Measurements from ENCODE around the gene TTPAL.
A peak's percentile ranks its signal among the peaks of the same experiment; 100 is the strongest.

The TTPAL gene

GRCh38 chr20:44455126-44455525 is 20.5 kb upstream of the TTPAL start:
- no peaks in the 10 kb centered on the region for H3K27me3 ChIP-seq (ENCODE audit: insufficient read depth, low read depth, severe bottlenecking)
- DNase-seq = no peak
- TF ChIP-seq, protein P1, sequence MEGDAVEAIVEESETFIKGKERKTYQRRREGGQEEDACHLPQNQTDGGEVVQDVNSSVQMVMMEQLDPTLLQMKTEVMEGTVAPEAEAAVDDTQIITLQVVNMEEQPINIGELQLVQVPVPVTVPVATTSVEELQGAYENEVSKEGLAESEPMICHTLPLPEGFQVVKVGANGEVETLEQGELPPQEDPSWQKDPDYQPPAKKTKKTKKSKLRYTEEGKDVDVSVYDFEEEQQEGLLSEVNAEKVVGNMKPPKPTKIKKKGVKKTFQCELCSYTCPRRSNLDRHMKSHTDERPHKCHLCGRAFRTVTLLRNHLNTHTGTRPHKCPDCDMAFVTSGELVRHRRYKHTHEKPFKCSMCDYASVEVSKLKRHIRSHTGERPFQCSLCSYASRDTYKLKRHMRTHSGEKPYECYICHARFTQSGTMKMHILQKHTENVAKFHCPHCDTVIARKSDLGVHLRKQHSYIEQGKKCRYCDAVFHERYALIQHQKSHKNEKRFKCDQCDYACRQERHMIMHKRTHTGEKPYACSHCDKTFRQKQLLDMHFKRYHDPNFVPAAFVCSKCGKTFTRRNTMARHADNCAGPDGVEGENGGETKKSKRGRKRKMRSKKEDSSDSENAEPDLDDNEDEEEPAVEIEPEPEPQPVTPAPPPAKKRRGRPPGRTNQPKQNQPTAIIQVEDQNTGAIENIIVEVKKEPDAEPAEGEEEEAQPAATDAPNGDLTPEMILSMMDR (IDR thresholded peaks at IDR 0.05; ENCODE audit: low read depth, low read length) = no peak
- no peaks in the 10 kb centered on the region for H3K9me3 ChIP-seq (ENCODE audit: severe bottlenecking)
- no peak overlapping the region for H3K4me3 ChIP-seq (ENCODE audit: low read depth, low read length)
- H3K27ac ChIP-seq = no peak overlapping the region
- no peaks in the 10 kb centered on the region for H3K36me3 ChIP-seq

- no peaks in the 10 kb centered on the region for H3K27me3 ChIP-seq (ENCODE audit: insufficient read depth, low read depth, severe bottlenecking)
- no peak overlapping the region for H3K4me3 ChIP-seq (ENCODE audit: low read depth, low read length)
- no peaks in the 10 kb centered on the region for H3K9me3 ChIP-seq (ENCODE audit: severe bottlenecking)
- H3K27ac ChIP-seq = no peak overlapping the region
- no peaks in the 10 kb centered on the region for H3K36me3 ChIP-seq
- TF ChIP-seq, protein P1 (IDR thresholded peaks at IDR 0.05; ENCODE audit: low read depth, low read length) = no peak
- no peak for DNase-seq
Measured at GRCh38 chr20:44456611-44457010, 19.1 kb upstream of the TTPAL start.

- DNase-seq = no peak
- Histone ChIP-seq H3K4me3 (ENCODE audit: low read depth, low read length) (no peak overlapping the region), H3K27ac (no peak overlapping the region)
Measured at GRCh38 chr20:44457016-44457415, 18.7 kb upstream of the TTPAL start.

DNA sequence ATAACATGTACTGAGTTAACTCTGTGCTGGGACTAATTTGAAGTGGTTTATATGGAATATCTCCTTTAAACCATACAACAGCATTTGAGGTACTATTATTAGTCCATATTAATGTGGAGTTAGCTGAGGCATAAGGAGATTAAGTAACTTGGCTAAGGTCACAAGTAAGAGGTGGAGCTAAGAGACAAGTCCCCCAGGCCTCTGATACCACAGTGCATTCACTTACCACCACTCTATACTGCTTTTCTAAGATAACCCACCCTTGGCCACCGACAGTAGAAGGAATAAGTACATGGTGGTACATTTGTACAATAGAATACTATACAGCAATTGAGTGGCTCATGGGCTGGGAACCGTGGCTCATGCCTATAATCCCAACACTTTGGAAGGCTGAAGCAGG is 16.4 kb upstream of the TTPAL start:
- Histone ChIP-seq H3K4me3 (ENCODE audit: low read depth, low read length) (no peak overlapping the region), H3K27me3 (ENCODE audit: insufficient read depth, low read depth, severe bottlenecking) (no peaks in the 10 kb centered on the region), H3K36me3 (no peaks in the 10 kb centered on the region), H3K9me3 (ENCODE audit: severe bottlenecking) (no peaks in the 10 kb centered on the region), H3K27ac (no peak overlapping the region)
- DNase-seq = no peak
- TF ChIP-seq, protein P1 (IDR thresholded peaks at IDR 0.05; ENCODE audit: low read depth, low read length) = no peak

More at GRCh38 chr20:44457016-44457415, 18.7 kb upstream of the TTPAL start:
- no peaks in the 10 kb centered on the region for H3K9me3 ChIP-seq (ENCODE audit: severe bottlenecking)
- TF ChIP-seq, protein P1 (IDR thresholded peaks at IDR 0.05; ENCODE audit: low read depth, low read length) = no peak
- no peaks in the 10 kb centered on the region for H3K36me3 ChIP-seq
- no peaks in the 10 kb centered on the region for H3K27me3 ChIP-seq (ENCODE audit: insufficient read depth, low read depth, severe bottlenecking)

GRCh38 chr20:44460795-44461141 is 14.9 kb upstream of the TTPAL start:
- no peak for DNase-seq
- TF ChIP-seq, protein P1 (IDR thresholded peaks at IDR 0.05; ENCODE audit: low read depth, low read length) = peak; percentile 36; the same call in 1 of the 2 replicates
- H3K36me3 ChIP-seq = no peaks in the 10 kb centered on the region
- no peaks in the 10 kb centered on the region for H3K9me3 ChIP-seq (ENCODE audit: severe bottlenecking)
- no peak overlapping the region for H3K27ac ChIP-seq
- no peak overlapping the region for H3K4me3 ChIP-seq (ENCODE audit: low read depth, low read length)
- peaks cover 1% of the 10 kb centered on the region for H3K27me3 ChIP-seq (ENCODE audit: insufficient read depth, low read depth, severe bottlenecking)

- no peaks in the 10 kb centered on the region for H3K36me3 ChIP-seq
- H3K27ac ChIP-seq = no peak overlapping the region
- H3K27me3 ChIP-seq (ENCODE audit: insufficient read depth, low read depth, severe bottlenecking) = peaks cover 2% of the 10 kb centered on the region
- TF ChIP-seq, protein P1 (IDR thresholded peaks at IDR 0.05; ENCODE audit: low read depth, low read length) = no peak
- no peaks in the 10 kb centered on the region for H3K9me3 ChIP-seq (ENCODE audit: severe bottlenecking)
- DNase-seq = no peak
- no peak overlapping the region for H3K4me3 ChIP-seq (ENCODE audit: low read depth, low read length)
Measured at GRCh38 chr20:44461142-44461802, 14.4 kb upstream of the TTPAL start.

All from WERI-Rb-1 (cell line).